ENCODE data around the gene TOP3A.
A peak's percentile ranks its signal among the peaks of the same experiment; 100 is the strongest.

The TOP3A gene

DNA sequence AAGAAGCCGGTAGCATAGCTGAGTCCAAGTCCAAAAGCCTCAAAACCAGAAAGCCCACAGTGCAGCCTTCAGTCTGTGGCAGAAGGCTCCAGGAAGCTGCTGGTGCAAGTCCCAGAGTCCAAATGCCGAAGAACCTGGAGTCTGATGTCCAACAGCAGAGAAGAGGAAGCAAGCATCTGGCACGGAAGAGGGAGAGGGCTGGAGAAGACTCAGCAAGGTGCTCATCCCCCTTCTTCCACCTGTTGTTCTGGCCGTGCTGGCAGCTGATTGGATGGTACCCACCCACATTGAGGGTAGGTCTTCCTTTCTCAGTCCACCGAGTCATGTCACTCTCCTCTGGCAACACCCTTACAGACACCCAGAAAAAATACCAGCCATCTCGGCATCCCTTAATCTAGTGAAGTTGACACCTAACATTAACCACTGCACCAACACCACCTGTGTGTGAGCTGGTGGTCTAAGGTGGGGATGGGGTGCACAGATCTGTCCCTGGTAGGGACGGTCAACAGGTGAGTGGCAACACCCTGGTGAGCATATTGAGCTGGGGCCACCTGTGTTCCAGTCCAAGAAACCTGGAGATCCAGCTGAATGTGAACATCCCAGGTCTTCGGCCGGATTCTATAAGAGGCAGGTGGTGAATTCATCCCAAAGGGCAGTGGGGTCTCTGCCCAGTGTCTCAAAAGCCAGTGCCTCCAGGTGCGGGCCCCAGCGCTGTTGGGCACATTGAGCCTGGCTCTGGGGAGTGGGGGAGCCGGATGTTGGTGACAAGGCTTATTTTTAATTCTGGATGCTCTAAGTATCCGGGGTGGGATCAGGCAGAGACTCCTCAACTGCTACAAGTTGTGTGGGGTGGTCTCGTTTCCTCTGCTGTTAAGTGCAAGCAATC is 44.5 kb downstream of the TOP3A start:
- Mint-ChIP-seq H3K4me1 (ENCODE audit: low read depth) (peaks cover 9% of the 10 kb centered on the region), H3K27ac (no peak overlapping the region), H3K4me3 (no peak overlapping the region)

DNA sequence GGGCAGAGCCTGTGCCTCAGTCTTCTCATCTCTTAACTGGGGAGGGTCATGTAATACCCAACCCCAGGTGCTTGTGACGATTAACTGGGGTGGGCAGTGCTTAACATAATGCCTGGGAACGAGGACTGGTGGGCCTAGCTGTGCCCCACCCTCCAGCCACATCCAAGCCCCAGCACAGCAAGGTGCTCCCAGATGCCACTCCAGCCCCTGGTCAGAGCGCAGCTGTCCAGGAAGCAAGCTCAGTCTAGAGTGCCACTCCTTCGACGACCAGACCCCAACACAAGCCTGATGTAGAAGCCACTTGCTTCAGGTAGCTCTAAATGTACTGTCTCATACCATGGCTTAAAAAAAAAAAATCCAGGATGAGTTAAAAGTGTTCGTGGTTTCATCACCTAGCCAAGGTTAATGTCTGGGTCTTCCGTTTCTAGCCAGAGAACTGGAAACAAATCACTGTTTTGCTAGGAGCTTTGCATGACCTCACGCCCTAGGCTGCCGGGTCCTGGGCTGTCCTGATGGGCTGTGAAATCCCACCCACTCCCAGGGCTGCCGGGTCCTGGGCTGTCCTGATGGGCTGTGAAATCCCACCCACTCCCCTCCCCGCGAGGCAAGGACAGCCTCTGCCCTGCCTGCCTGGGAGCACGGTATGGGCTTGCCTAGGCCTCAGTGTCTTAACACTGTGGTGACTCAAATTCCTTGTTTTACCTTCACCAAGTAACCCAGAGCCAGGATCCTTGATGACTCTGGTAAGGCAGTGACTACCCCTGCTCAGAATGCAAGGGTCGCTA is 46.7 kb downstream of the TOP3A start:
- Mint-ChIP-seq H3K27ac (no peak overlapping the region), H3K4me3 (no peak overlapping the region)

More for the DNA sequence above, 44.5 kb downstream of the TOP3A start:
- no peaks in the 10 kb centered on the region for H3K9me3 Mint-ChIP-seq
- H3K36me3 Mint-ChIP-seq (ENCODE audit: low read depth): peaks cover 14% of the 10 kb centered on the region
- H3K27me3 Mint-ChIP-seq: no peaks in the 10 kb centered on the region

DNA sequence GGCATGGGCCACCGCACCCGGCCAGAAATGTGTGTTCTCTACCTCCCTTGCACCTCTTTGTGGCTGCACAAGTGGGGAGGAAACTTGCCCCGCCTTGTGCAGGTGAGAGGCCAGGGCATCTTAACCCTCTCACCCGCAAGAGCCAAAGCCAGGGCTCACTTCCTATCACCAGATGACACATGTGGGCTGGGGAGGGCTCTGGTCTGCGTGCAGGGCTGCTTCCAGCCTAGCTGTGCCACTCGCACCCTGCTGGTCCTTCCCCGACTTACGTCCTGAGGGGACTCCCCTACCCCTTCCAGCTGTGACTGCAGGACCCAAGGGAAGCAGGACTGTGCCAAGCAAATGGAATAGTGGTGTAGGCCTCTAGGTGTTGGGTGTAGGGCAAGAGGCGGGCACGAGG is 47.4 kb downstream of the TOP3A start:
- Mint-ChIP-seq H3K27me3 (no peaks in the 10 kb centered on the region), H3K4me3 (no peak overlapping the region), H3K4me1 (ENCODE audit: low read depth) (peaks cover 9% of the 10 kb centered on the region), H3K27ac (no peak overlapping the region), H3K36me3 (ENCODE audit: low read depth) (peaks cover 6% of the 10 kb centered on the region), H3K9me3 (no peaks in the 10 kb centered on the region)

More for the DNA sequence above, 46.7 kb downstream of the TOP3A start:
- Mint-ChIP-seq H3K4me1 (ENCODE audit: low read depth) (peaks cover 9% of the 10 kb centered on the region), H3K36me3 (ENCODE audit: low read depth) (peaks cover 11% of the 10 kb centered on the region), H3K9me3 (no peaks in the 10 kb centered on the region), H3K27me3 (no peaks in the 10 kb centered on the region)

DNA sequence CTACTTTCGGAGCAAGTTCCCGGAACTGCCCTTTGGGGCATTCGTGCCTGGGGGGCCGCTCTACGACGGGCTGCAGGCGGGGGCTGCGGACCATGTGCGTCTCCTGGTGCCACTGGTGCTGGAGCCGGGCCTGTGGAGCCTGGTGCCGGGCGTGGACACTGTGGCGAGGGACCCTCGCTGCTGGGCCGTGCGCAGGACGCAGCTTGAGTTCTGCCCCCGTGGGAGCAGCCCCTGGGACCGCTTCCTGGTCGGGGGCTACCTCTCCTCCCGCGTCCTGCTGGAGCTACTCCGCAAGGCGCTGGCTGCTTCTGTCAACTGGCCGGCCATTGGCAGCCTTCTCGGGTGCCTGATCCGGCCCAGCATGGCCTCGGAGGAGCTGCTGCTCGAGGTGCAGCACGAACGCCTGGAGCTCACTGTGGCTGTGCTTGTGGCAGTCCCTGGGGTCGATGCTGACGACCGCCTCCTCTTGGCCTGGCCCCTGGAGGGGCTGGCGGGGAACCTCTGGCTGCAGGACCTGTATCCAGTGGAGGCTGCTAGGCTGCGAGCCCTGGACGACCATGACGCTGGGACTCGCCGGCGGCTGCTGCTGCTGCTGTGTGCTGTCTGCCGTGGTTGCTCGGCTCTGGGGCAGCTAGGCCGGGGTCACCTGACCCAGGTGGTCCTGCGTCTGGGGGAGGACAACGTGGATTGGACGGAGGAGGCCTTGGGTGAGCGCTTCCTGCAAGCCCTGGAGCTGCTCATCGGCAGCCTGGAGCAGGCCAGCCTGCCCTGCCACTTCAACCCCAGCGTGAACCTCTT is 50.7 kb downstream of the TOP3A start:
- Mint-ChIP-seq H3K27me3 (no peaks in the 10 kb centered on the region), H3K36me3 (ENCODE audit: low read depth) (no peaks in the 10 kb centered on the region), H3K9me3 (no peaks in the 10 kb centered on the region), H3K4me1 (ENCODE audit: low read depth) (peaks cover 28% of the 10 kb centered on the region), H3K27ac (no peak overlapping the region), H3K4me3 (no peak overlapping the region)

DNA sequence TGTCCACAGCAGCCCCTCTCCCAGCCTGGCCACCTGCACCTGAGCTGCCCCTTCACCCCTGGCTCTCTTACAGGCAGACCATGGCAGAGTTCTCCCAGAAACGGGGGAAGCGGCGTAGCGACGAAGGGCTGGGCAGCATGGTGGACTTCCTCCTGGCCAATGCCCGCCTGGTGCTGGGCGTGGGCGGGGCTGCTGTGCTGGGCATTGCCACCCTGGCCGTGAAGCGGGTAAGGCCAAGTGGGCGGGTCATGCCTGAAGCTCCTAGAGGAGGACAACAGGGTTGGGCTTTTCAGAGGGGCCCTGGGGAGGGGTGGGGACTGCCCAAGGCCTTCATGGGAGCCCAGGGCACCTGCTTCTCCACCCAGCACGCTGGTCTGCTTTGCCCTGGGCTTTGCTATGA is 52.2 kb downstream of the TOP3A start:
- Mint-ChIP-seq H3K4me1 (ENCODE audit: low read depth) (peaks cover 27% of the 10 kb centered on the region), H3K9me3 (no peaks in the 10 kb centered on the region), H3K27me3 (no peaks in the 10 kb centered on the region), H3K36me3 (ENCODE audit: low read depth) (no peaks in the 10 kb centered on the region), H3K4me3 (no peak overlapping the region), H3K27ac (no peak overlapping the region)

DNA sequence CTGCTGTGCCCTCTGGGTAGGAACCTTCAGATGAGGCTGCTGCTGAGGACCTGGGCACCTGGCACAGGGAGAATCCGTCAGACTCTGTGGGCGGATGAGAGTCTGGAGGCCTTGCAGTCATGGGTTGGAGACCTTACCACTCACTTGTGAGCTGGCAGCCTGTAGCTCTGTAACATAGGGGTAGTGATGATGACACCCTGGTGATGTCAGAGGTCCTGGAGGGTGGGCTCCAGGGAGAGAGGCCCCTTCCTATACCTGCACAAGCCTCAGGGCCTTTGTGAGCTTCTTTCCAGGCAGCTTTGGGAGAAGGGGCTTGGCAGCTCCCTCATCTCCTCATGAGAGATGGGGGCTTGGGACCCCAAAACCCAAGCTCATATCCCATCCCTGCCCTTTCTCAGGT is 52.7 kb downstream of the TOP3A start:
- H3K27ac Mint-ChIP-seq: no peak overlapping the region
- peaks cover 32% of the 10 kb centered on the region for H3K4me1 Mint-ChIP-seq (ENCODE audit: low read depth)

DNA sequence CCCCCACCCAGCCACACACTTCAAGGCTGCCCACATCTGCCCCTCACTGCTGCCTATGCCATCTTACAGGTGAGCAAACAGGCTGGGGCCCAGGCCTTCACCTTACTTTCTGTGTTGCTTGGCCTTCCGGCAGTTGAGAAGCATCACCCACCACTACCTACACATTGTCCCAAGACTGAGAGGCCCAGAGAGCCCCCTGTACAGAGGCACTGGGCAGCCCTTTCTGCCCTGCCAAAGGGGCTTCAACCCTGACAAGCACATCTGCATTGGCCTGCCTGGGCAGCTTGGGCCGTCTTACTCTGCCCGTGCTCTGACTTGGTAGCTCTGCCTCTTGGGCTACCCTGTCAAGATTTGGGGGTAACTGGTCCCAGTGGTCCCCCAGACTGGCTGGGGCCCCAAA is 53.1 kb downstream of the TOP3A start:
- Mint-ChIP-seq H3K27ac (peak overlapping the region; percentile 72), H3K9me3 (no peaks in the 10 kb centered on the region), H3K4me3 (peak overlapping the region; percentile 79), H3K4me1 (ENCODE audit: low read depth) (peaks cover 34% of the 10 kb centered on the region), H3K36me3 (ENCODE audit: low read depth) (no peaks in the 10 kb centered on the region), H3K27me3 (no peaks in the 10 kb centered on the region)

More for the DNA sequence above, 52.7 kb downstream of the TOP3A start:
- Mint-ChIP-seq H3K27me3 (no peaks in the 10 kb centered on the region), H3K4me3 (peak overlapping the region; percentile 79), H3K36me3 (ENCODE audit: low read depth) (no peaks in the 10 kb centered on the region), H3K9me3 (no peaks in the 10 kb centered on the region)

DNA sequence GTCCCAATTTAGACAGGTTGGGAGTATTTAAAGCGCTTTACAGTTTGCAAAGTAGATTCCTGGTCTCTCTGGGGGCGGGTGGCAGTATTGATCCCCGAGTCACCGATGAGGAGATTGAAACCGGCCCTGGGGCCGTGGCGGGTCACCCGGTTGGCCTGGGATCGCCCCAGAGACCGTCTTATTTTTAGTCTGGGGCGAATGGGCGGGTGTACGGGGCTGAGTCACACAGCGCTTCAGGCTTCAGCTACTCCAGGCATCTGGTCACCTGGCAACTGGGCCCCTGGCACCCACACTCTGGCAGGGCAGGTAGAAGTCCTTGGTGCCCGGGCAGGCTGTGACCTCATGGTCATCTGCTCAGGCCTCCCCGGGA is 53.7 kb downstream of the TOP3A start:
- Mint-ChIP-seq H3K27ac (peak overlapping the region; percentile 72), H3K27me3 (no peaks in the 10 kb centered on the region), H3K4me1 (ENCODE audit: low read depth) (peaks cover 36% of the 10 kb centered on the region), H3K36me3 (ENCODE audit: low read depth) (peaks cover under 1% of the 10 kb centered on the region), H3K4me3 (peak overlapping the region; percentile 79), H3K9me3 (no peaks in the 10 kb centered on the region)

DNA sequence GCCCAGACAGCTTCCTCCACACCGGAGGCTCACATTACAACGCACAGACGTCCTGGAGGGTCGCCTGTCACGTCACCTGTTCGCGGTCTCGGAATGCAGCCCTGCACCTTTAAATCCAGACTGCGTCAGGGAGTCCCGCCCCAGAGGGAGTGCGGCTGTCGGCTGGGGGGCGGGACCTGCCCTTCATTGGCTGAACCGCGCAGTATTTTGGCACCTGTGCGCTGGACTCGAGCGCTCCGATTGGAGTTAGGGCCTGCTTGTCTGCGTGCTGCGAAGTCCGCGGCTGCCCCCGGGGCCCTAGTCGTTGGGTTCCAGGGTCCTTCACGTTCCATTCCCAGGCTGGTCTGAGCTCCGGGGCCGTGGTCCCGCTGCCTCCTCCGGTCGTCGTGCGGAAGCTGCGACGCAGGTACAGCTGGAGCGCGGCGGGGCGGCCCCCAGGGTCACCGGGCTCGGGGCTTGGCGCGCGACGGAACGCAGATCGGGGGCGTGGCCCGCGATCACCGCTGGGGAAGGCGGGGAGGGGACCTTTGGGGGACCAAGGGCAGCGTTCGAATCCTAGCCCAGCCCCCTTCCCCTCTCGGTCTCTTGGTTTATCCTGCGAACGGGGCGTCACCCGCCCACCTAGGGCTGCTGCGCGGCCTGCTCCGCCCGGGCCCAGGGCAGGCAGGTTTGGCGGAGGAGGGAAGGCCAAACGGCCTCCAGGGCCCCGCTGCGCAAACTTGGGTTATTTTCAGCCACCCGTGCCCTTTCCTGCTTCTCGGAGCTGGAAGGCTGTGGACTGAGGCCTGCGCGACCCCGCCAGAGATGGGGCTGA is 54.3 kb downstream of the TOP3A start, which contains the start of gene MIEF2:
MIEF2 (plus strand) TSS at position 331 of the 814 bp plus-strand sequence. CDS start 2,059 bp downstream, outside the sequence.
- no peaks in the 10 kb centered on the region for H3K9me3 Mint-ChIP-seq
- H3K4me1 Mint-ChIP-seq (ENCODE audit: low read depth): peaks cover 39% of the 10 kb centered on the region
- peaks cover 7% of the 10 kb centered on the region for H3K36me3 Mint-ChIP-seq (ENCODE audit: low read depth)
- H3K27ac Mint-ChIP-seq: peak within 1 kb of the TSS; percentile 72
- H3K4me3 Mint-ChIP-seq: peak within 1 kb of the TSS; percentile 79
- no peaks in the 10 kb centered on the region for H3K27me3 Mint-ChIP-seq

DNA sequence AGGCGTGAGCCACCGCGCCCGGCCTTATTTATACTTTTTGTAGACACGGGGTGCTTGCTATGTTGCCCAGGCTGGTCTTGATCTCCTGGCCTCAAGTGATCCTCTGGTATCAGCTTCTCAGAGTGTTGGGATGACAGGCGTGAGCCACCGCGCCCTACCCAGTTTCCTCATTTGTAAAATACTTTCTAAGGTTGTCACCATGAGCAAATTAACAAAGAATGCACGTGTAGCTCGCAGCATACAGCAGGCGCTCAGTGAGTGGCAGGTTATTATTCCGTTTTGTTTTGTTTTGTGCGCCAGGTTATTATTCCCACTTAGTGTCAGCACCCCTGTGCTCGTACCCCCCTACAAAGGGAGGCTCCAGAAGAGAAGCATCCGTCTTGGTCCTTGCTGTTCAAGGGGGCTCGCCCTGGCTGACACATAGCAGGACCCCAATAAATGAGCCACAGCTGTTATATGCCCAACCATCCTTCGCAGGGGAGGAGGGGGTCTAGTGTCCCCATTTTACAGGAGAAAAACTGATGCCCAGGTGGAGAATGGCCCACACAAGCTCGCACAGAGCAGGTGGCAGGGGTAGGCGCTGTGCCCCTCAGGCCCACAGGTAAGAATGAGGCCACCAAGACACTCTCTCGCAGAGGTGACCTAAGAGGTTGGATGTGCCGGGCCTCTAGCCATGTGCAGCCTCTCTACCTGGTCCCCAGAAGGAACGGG is 55.0 kb downstream of the TOP3A start:
- no peaks in the 10 kb centered on the region for H3K9me3 Mint-ChIP-seq
- no peaks in the 10 kb centered on the region for H3K27me3 Mint-ChIP-seq
- peak overlapping the region; percentile 33 for H3K27ac Mint-ChIP-seq
- H3K36me3 Mint-ChIP-seq (ENCODE audit: low read depth): peaks cover 11% of the 10 kb centered on the region
- H3K4me3 Mint-ChIP-seq: peak overlapping the region; percentile 79
- peaks cover 42% of the 10 kb centered on the region for H3K4me1 Mint-ChIP-seq (ENCODE audit: low read depth)

DNA sequence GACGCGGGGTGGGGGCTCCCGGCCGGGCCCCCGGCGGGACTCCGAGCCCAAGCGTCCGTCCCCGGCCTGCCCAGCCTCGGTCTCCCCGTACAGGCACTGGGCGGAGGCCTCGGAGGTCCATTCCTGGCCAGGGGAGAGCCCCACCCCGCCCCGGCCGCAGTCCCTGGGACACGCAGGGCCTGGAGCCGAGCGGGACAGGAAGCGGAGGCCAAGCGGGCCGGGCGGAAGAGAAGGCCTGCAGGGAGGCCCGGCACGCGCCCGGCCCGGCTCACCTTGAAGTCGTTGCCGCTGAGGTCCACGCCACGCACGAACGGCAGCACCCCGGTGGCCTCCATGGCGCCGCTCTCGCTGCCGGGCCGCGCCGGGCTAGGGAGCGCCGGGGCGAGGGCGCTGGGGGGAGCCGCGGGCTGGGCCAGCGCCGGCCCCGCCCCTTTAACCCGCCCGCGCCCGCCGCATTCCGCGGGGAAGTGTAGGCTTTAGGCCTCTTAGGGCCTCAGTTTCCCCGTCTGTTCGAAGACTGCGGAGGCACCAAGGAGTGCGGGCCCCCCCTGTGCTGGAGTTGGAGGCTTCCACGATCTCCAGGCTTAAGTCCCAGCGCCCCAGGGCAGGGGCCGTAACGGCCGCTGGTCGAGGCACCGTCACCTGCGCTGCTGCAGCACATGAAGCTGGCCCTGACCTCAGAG is 56.3 kb downstream of the TOP3A start, which contains the start of gene FLII:
FLII (minus strand) TSS at position 383 of the 683 bp plus-strand sequence; CDS start at position 335, 48 bp downstream.
- Mint-ChIP-seq H3K27ac (peak within 1 kb of the TSS; percentile 86), H3K27me3 (no peaks in the 10 kb centered on the region), H3K36me3 (ENCODE audit: low read depth) (peaks cover 14% of the 10 kb centered on the region), H3K4me3 (peak within 1 kb of the TSS; percentile 97), H3K9me3 (no peaks in the 10 kb centered on the region), H3K4me1 (ENCODE audit: low read depth) (peaks cover 42% of the 10 kb centered on the region)

DNA sequence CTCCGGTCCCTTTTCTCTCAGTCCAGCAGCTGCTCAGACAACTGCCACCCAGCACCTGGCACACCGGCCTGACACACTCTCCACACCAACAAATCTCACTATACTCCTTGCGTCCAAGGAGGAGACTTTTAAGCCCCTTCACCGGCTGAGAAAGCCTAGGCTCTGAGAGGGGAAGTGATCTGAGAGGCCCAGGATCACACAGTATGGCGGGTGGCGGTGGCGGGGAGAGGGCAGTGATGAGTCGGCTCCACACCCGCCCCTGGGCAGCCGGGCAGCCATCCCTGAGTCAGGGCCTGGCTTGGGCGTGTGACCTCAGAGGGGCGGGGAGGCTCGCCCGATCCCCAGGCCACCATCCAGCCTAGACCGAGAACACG is 56.8 kb downstream of the TOP3A start:
- H3K36me3 Mint-ChIP-seq (ENCODE audit: low read depth): peaks cover 19% of the 10 kb centered on the region
- H3K27me3 Mint-ChIP-seq: no peaks in the 10 kb centered on the region
- H3K27ac Mint-ChIP-seq: peak overlapping the region; percentile 86
- H3K4me1 Mint-ChIP-seq (ENCODE audit: low read depth): peaks cover 42% of the 10 kb centered on the region
- H3K4me3 Mint-ChIP-seq: peak overlapping the region; percentile 97
- no peaks in the 10 kb centered on the region for H3K9me3 Mint-ChIP-seq

All from stimulated activated naive CD8-positive, alpha-beta T cell treated with anti-CD3 and anti-CD28 coated beads, Interleukin-15, Interleukin-2, amounts not matched to agents 100 ng/mL and 50 ng/mL, for 24 hours (primary cell).